ENCODE data around the gene FBXL13.

- TF ChIP-seq CTCF (IDR thresholded peaks at IDR 0.05) (no peak), POLR2A (IDR thresholded peaks at IDR 0.05) (no peak)
These were observed 142.8 kb downstream of the FBXL13 start for GRCh38 chr7:102931757-102932156.
